Right renal cortex interstitium (tissue), 3 donors: Measurements from ENCODE around the gene GOPC. TPM values are rescaled to one million over a fixed set of nuclear protein-coding genes. Genes with fewer than 3 reads are reported as not detected.
"Not testable (repeated sequence)": the region's sequence is repeated elsewhere in the genome, so short reads cannot be mapped to it uniquely, and the experiment has no call there.

Experiments
- DNase-seq, 3 donors: peaks; one replicate each; pipeline ENCODE4 v3.0.0-alpha.2; 2013; ENCODE audit warnings: low read depth in 3 of 3, low spot score in 2 of 3
- polyA plus RNA-seq, 3 donors: library from polyadenylated mRNA; unstranded; fragments of 120-200 nt; gene quantifications; one replicate each; pipeline ENCODE4 v1.2.1, GENCODE V29; 2013; ENCODE audit not compliant: insufficient read length in 3 of 3

The GOPC gene
- 10 to 100 TPM; 64.6 to 69.4 (median 67.9) TPM for polyA plus RNA-seq

DNA sequence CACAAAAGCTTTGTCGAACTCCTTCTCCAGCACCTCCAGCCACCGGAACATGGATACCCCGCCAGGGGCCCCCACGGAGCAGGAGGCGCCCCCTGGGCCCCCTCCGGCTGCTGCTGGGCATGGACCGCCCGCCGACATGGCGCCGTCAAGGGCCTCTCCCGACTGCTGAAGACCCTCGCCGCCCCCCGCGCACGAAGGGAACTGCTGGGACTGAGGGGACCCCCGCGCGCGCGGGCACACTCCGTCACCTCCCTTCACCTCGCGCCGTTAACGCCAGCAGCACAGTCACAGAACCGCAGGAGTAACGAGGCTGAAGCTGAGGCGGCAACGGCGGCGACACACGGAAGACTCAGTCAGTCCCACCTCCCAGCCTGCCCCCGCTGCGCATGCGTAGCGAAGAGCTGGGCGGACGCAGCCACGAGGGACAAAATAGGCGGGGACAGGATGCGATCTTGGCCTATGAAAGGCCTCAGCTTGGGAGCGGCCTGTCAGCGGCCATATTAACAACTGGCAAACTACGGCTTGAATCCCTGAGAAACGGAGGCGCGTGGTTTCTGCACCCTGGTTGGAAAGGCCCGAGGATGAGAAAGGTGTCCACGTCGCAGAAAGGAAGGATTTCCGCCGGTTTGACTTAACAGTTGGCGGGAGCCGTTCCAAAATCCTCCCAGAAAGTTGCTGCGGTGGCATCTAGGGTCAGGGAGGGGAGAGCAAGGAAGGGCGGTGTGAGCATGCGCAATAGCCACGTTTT is at the start of gene GOPC:
Gene GOPC (minus strand): TSS at position 361 of the 748 bp plus-strand sequence. CDS start 223 bp downstream, at position 138.
- peak; percentile 86 to 96 (median 95) for DNase-seq

- DNase-seq, result not testable (repeated sequence)
Measured at GRCh38 chr6:117651984-117652383, 49.7 kb upstream of the GOPC start.

DNA sequence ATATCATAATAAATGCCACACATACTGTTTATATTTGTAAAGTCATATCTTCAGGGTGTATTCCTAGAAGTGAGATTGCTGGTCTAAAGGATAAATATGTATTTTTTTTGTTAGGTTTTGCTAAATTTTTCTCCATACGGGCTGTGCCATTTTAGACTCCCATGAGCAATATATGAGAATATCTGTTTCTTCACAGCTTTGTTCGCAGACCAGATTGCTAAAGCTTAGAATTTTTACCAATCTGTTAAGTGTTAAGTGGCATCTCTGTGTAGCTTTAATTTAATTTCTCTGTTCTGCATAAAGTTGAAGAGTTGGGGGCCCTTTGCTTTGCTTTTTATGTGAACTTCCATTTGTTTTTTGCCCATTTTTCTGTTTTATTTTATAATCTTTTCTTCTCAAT is 40.7 kb upstream of the GOPC start:
- no peak for DNase-seq

DNA sequence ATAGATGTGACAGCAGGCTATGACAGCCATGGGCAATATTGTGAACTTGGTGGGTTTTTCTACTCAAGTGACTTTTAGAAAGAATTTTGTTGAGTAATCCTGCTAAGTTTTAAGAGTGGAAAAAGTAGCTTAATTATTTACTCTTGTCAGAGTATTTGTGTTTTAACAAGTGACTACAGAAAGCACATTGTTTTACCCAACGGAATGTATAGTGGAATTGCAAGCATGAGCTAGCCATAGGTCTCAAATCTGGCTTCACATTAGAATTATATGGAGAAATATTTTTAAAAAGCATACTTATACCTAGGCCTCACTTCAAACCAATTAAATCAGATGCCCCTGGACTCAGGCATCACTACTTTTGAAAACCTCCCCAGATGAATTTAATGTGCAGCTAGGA is 35.5 kb upstream of the GOPC start:
- DNase-seq, result no peak

GRCh38 chr6:117629119-117629660 is 26.9 kb upstream of the GOPC start:
- no peak for DNase-seq

GRCh38 chr6:117627533-117627932 is 25.2 kb upstream of the GOPC start:
- DNase-seq, result no peak

GRCh38 chr6:117624869-117625481 is 22.7 kb upstream of the GOPC start:
- DNase-seq, result no peak

GRCh38 chr6:117619178-117619577 is 16.9 kb upstream of the GOPC start:
- DNase-seq, result no peak

- DNase-seq, result no peak
Measured at GRCh38 chr6:117617210-117618035, 15.1 kb upstream of the GOPC start.

GRCh38 chr6:117616391-117617209 is 14.3 kb upstream of the GOPC start:
- DNase-seq, result no peak

- no peak for DNase-seq
Measured at GRCh38 chr6:117615750-117616390, 13.6 kb upstream of the GOPC start.

DNA sequence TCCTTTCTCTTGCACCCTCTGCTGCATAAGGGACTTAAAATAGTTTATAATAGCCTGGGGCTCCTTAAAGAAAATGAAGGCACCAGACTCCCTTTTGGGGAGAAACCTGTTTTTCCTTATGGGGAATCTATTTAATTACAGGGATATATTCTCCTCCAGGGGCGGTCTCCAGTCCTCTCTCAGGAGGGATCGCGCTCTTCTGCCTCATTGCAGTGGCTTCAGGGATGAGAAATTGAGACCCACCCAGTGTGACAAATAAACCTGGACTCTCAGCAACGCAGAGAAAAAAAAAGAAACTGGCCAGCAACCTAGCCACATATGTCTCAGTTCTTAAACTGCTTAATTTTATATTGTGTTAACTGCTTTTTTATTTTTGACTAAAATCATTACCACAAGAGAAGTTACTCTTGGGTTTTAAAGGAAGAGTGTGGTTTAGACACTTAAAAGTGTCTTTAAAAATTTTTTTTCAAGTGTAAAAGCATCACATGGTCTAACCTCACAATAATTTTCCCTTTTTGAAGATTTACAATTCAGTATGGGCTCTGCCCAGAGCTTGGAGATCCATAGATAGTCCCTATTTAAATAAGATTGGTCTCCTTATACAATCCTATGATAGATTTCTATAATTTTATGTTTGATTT is 11.7 kb upstream of the GOPC start:
- no peak for DNase-seq

GRCh38 chr6:117607511-117607910 is 5.2 kb upstream of the GOPC start:
- no peak for DNase-seq

DNA sequence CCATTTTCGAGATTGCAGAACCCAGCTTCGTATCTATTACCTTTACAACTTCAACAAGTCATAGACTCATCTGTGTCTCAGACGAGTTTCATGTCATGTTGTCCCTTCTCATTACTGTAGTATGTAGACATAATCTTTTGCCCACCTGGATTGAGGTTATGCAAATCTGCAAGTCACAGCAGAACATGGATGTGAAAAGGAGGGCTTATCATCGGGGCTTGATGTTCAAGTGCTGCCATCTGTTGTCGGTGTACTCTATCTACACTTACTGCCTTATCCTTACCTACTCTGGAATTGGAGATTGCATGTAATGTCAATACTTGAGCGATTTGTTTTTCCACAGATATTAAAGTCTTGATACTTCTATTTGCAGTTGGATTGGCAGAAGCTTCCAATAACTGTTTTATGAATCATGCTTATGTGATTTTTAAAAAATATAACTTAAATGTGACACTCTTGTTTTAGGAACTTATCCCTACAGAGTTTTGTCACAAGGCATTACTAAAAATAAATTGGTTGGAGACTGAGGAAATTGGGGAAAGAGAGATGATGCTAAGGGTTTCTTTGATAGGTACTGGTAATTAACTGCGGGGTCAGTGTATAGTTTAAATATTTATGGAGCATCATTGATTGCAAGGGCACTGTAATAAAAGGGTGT is 3.0 kb upstream of the GOPC start:
- DNase-seq, result peak; percentile 25 to 30 (median 29)

GRCh38 chr6:117603821-117604220 is 1.5 kb upstream of the GOPC start:
- no peak for DNase-seq

- DNase-seq, result no peak
Measured at GRCh38 chr6:117602899-117603588, 733 bp upstream of the GOPC start.

DNA sequence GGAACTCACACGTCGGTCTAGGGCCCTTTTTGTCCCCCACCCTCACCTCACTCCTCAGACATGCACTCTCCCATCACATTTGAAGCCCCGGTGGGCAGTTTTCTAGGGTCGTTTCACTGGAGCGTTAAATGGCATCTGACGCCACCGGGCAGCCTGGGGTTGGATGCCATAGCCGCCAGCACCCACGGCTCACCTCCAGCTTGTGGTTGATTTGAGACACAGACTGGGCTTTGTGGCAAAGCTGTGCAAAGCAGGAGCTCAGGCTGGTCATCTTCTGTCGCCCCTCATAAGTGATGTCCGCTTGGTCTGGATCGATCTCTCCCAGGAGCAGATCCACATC is 530 bp downstream of the GOPC start:
- peak in 1 of 3 donors; percentile 42 for DNase-seq

- no peak for DNase-seq
Measured at GRCh38 chr6:117600008-117600743, 2.1 kb downstream of the GOPC start.
